ENCODE measurements around the gene SLC35F4. TPM values are rescaled to one million over a fixed set of nuclear protein-coding genes. Genes with fewer than 3 reads are reported as not detected.

Gene SLC35F4
- total RNA-seq, 1 donor from 2014 or later: 0.05 TPM

DNA sequence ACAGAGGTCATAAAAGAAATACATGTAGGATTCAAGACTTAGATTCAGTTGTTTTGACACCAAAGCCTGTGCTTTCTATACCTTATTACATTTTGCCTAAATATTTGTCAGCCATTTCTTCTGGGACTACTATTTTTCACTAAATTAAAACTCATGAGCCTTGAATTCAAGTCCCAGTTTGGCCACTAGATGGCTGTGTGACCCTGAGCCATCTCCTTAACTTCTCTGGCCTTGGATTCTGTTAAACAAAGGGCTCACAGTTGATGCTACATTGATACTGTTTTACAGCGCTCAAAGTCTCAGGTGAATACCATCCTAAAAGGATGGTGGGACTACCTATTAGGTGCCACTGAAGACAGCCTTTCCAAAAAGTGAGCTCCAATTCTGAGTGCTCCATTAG, 332.7 kb downstream of the SLC35F4 start:
- peak; percentile 65 for DNase-seq (ENCODE audit: low read depth)

DNA sequence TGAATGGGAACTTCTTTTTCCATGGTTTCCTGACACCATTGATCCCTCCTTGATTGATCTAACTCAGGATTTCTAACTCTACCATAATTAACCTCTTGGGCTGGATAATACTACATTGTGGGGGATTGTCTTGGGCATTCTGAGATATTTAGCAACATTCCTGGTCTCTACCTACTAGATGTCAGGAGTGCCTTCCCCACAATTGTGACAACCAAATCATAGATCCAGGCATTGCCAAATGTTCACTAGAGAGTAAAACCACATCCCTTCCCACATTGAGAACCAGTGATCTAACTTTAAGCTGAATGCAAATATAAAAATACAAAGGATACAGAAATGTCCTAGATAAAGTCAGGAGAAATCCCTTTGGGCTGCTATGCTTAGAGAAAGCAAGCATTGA, 335.3 kb downstream of the SLC35F4 start:
- DNase-seq (ENCODE audit: low read depth): peak; percentile 83

DNA sequence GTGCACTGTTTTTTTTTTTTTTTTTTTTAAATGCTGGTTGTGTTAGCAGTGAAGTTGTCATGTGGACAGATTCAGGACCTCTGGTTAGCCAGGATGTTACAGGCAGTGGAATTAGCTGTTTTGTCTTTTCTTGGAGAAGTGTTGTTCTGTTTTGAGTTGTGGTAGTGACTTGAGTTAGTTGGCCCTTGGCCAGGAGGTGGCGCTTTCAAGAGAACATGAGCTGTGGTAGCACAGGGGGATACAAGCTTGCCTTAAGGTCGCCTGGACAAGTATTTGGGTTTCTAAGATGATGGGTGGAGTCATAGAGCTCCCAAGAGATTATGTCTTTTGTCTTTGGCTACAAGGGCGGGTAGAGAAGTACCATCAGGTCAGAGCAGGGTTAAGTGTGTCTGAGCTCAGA, 338.9 kb downstream of the SLC35F4 start:
- DNase-seq (ENCODE audit: low read depth): no peak

DNA sequence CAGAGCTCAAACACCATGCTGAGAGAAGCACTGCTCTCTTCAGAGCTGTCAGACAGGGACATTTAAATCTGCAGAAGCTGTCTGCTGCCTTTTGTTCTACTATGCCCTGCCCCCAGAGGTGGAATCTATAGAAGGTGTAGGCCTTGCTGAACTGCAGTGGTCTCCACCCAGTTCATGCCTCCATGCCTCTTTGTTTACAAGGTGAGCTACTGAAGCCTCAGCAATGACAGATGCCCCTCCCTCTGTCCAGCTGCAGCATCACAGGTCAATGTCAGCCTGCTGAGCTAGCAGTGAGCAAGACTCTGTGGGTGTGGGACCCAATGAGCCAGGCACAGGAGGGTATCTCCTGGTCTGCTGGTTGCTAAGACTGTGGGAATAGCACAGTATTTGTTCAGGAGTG, 346.8 kb downstream of the SLC35F4 start:
- DNase-seq (ENCODE audit: low read depth): no peak
